Stomach (tissue), 9 donors: ENCODE measurements around the gene NCF4. TPM values are rescaled to one million over a fixed set of nuclear protein-coding genes. Genes with fewer than 3 reads are reported as not detected.

Experiments used
- DNase-seq, 2 donors: peaks; one replicate each; pipeline versions ENCODE4 v3.0.0 to v3.0.0-alpha.2; 2013 to 2019
- H3K27ac ChIP-seq, 5 donors: fragments of 200-600 bp in 4 of 5; sonication (generic) in 4 of 5; one replicate each; pipeline ENCODE4 v1.5.1; 2013 to 2019; ENCODE audit warnings: mild to moderate bottlenecking in 1 of 5, moderate library complexity in 1 of 5
- H3K27me3 ChIP-seq, 3 donors: fragments of 200-600 bp; sonication (generic); one replicate each; pipeline ENCODE4 v1.5.1; 2017 to 2019; ENCODE audit warnings: mixed run types in 1 of 3
- H3K36me3 ChIP-seq, 4 donors: fragments of 200-600 bp; sonication (generic); 1 replicate in 3 of 4; 2 replicates in 1 of 4; pipeline ENCODE4 v1.5.1; 2016 to 2019
- H3K4me1 ChIP-seq, 4 donors: fragments of 200-600 bp; sonication (generic); one replicate each; pipeline ENCODE4 v1.5.1; 2016 to 2019
- H3K4me3 ChIP-seq, 4 donors: fragments of 200-600 bp; sonication (generic) in 3 of 4; one replicate each; pipeline ENCODE4 v1.5.1; 2016 to 2019; ENCODE audit warnings: mild to moderate bottlenecking in 1 of 4
- H3K9me3 ChIP-seq, 4 donors: fragments of 200-600 bp; sonication (generic); one replicate each; pipeline ENCODE4 v1.5.1; 2016 to 2019
- EP300 ChIP-seq: sonication (generic); formaldehyde crosslinking; IDR thresholded peaks from one replicate; pipeline ENCODE4 v1.6.1; 2017; ENCODE audit warnings: antibody characterized with exemption
- POLR2A ChIP-seq, 4 donors: fragments of 450-650 bp; IDR thresholded peaks; one replicate each; pipeline ENCODE4 v1.6.1; 2016; ENCODE audit warnings: antibody characterized with exemption in 4 of 4, control low read depth in 2 of 4, mild to moderate bottlenecking in 1 of 4, moderate library complexity in 1 of 4
- POLR2AphosphoS5 ChIP-seq, 3 donors: sonication (generic); formaldehyde crosslinking; IDR thresholded peaks; one replicate each; pipeline ENCODE4 v1.6.1; 2016; ENCODE audit warnings: antibody characterized with exemption in 3 of 3
- WGBS, 5 donors: extraction: QIAGEN DNeasy Blood & Tissue Kit in 3 of 5; methylation state at CpG; one replicate each; pipeline versions ENCODE4 v1.1.5 to v1.1.7; 2013 to 2018; 5-methylcytosine and 5-hydroxymethylcytosine counted together
- intact Hi-C: fragments of 100-400 bp; cut with DNase I; formaldehyde crosslinking; loops from one replicate; pipeline ENCODE4 v1.15.1; 2023; ENCODE audit warnings: low total_unique reads
- polyA plus RNA-seq, 3 donors: library from polyadenylated mRNA; stranded (reverse); fragments of 200-250 nt; gene quantifications; one replicate each; pipeline ENCODE4 v1.2.3, GENCODE V29; 2013
- total RNA-seq, 5 donors: library from RNA; depleted of rRNA; stranded (reverse); fragments of >200 nt; gene quantifications; one replicate each; pipeline versions ENCODE4 v1.1.0 to v1.2.3, GENCODE V29; 2014 to 2016
- TF ChIP-seq, protein P1 (sequence below), 7 experiments: fragments of 450-650 bp in 4 of 7; fragments of 200-600 bp in 3 of 7; sonication (generic) in 3 of 7; IDR thresholded peaks; one replicate each; pipeline ENCODE4 v1.5.1; 2016 to 2019; ENCODE audit warnings: antibody characterized with exemption in 7 of 7, control low read depth in 2 of 7, mild to moderate bottlenecking in 1 of 7
- donor health status: healthy with polysubstance abuse.
- donor health status: Bipolar disorder and iron deficiency.
- donor health status: healthy.

The NCF4 gene
- total and polyA plus RNA-seq, 8 donors = 5.0 to 32.1 (median 7.3) TPM; not detected in 1

- H3K4me1 ChIP-seq = peaks cover 0 to 14% (median 3%) of the 10 kb centered on the region in 4 donors
- TF ChIP-seq EP300 (no peak), POLR2A (IDR thresholded peaks at IDR 0.05) (no peak), POLR2AphosphoS5 (IDR thresholded peaks at IDR 0.05) (no peak)
- TF ChIP-seq, protein P1, sequence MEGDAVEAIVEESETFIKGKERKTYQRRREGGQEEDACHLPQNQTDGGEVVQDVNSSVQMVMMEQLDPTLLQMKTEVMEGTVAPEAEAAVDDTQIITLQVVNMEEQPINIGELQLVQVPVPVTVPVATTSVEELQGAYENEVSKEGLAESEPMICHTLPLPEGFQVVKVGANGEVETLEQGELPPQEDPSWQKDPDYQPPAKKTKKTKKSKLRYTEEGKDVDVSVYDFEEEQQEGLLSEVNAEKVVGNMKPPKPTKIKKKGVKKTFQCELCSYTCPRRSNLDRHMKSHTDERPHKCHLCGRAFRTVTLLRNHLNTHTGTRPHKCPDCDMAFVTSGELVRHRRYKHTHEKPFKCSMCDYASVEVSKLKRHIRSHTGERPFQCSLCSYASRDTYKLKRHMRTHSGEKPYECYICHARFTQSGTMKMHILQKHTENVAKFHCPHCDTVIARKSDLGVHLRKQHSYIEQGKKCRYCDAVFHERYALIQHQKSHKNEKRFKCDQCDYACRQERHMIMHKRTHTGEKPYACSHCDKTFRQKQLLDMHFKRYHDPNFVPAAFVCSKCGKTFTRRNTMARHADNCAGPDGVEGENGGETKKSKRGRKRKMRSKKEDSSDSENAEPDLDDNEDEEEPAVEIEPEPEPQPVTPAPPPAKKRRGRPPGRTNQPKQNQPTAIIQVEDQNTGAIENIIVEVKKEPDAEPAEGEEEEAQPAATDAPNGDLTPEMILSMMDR (IDR thresholded peaks at IDR 0.05) = no peak
- peaks cover 0 to 3% (median under 1%) of the 10 kb centered on the region in 4 donors for H3K36me3 ChIP-seq
- H3K9me3 ChIP-seq = no peaks in the 10 kb centered on the region
- WGBS, 5 donors = 17 to 30% (median 29%) methylated on average over 13 of the region's 13 CpGs
- DNase-seq = peak in 1 of 2 donors; percentile 45
- intact Hi-C loops = no loop called here
- peaks cover 0 to 41% (median 4%) of the 10 kb centered on the region in 3 donors for H3K27me3 ChIP-seq
- H3K27ac ChIP-seq = no peak overlapping the region
- no peak overlapping the region for H3K4me3 ChIP-seq
Observed at GRCh38 chr22:36865346-36865745, 4.5 kb downstream of the NCF4 start.

DNA sequence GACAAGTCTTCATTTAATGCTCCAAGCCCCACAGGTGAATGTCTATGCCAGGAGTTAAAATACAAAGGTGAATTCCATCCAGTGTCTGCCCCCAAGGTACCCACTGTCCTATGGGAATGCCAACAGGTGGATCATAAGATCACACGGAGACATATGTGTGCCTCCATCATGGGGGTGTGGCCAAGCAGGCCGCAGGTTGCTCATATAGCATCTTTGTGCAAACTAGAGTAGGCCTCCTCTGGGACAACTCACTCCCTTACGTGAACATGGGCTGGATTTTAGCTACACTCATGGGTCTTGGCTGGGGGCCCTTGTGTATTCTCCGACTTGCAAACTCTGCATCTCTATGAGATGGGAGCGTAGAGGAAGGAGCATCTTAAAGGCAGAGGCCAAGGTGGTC lies 6.9 kb downstream of the NCF4 start:
- H3K27me3 ChIP-seq = peaks cover 0 to 59% (median 4%) of the 10 kb centered on the region in 3 donors
- no peak overlapping the region for H3K27ac ChIP-seq
- H3K4me3 ChIP-seq = no peak overlapping the region
- peaks cover 0 to 12% (median 2%) of the 10 kb centered on the region in 4 donors for H3K4me1 ChIP-seq
- intact Hi-C loops = no loop called here
- TF ChIP-seq EP300 (no peak), POLR2A (IDR thresholded peaks at IDR 0.05) (no peak), POLR2AphosphoS5 (IDR thresholded peaks at IDR 0.05) (no peak)
- TF ChIP-seq, protein P1 (IDR thresholded peaks at IDR 0.05) = no peak
- DNase-seq = no peak
- WGBS, 5 donors = 82 to 89% (median 86%) methylated on average over 5 of the region's 5 CpGs
- H3K36me3 ChIP-seq = peaks cover 0 to 19% (median 1%) of the 10 kb centered on the region in 4 donors
- no peaks in the 10 kb centered on the region for H3K9me3 ChIP-seq

- Histone ChIP-seq H3K36me3 (peaks cover 0 to 19% (median 1%) of the 10 kb centered on the region in 4 donors), H3K9me3 (no peaks in the 10 kb centered on the region), H3K4me3 (no peak overlapping the region), H3K27me3 (peaks cover 0 to 59% (median 4%) of the 10 kb centered on the region in 3 donors), H3K27ac (no peak overlapping the region), H3K4me1 (peaks cover 0 to 13% (median 5%) of the 10 kb centered on the region in 4 donors)
- intact Hi-C loops = no loop called here
- no peak for DNase-seq
- 62 to 67% (median 65%) methylated on average over 5 of the region's 5 CpGs for WGBS, 5 donors
- TF ChIP-seq EP300 = no peak
Observed at GRCh38 chr22:36868546-36869181, 7.9 kb downstream of the NCF4 start.

DNA sequence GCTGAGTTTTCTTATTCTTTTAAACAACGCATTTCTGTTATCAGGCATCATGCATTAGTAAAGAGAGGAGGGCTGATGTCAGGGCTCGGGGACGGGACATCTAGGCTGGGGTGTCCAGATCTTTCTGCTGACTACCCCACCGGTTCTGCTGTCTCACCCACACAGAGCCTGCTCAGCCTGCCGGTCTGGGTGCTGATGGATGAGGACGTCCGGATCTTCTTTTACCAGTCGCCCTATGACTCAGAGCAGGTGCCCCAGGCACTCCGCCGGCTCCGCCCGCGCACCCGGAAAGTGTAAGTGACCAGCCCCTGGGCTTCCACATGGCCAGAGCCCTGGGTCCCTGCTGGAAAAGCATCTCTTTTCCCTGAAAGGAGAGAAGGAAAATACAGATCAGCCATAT lies 9.4 kb downstream of the NCF4 start:
- H3K4me1 ChIP-seq = peaks cover 0 to 19% (median 13%) of the 10 kb centered on the region in 4 donors
- H3K27me3 ChIP-seq = peaks cover 0 to 59% (median 4%) of the 10 kb centered on the region in 3 donors
- 72 to 86% (median 81%) methylated on average over 10 to 14 of the region's 14 CpGs for WGBS, 5 donors
- no peaks in the 10 kb centered on the region for H3K9me3 ChIP-seq
- no peak overlapping the region for H3K27ac ChIP-seq
- TF ChIP-seq POLR2A (IDR thresholded peaks at IDR 0.05) (no peak), EP300 (no peak), POLR2AphosphoS5 (IDR thresholded peaks at IDR 0.05) (no peak)
- TF ChIP-seq, protein P1 (IDR thresholded peaks at IDR 0.05) = no peak
- intact Hi-C loops = no loop called here
- DNase-seq = no peak
- H3K4me3 ChIP-seq = no peak overlapping the region
- H3K36me3 ChIP-seq = peaks cover 0 to 19% (median 1%) of the 10 kb centered on the region in 4 donors

DNA sequence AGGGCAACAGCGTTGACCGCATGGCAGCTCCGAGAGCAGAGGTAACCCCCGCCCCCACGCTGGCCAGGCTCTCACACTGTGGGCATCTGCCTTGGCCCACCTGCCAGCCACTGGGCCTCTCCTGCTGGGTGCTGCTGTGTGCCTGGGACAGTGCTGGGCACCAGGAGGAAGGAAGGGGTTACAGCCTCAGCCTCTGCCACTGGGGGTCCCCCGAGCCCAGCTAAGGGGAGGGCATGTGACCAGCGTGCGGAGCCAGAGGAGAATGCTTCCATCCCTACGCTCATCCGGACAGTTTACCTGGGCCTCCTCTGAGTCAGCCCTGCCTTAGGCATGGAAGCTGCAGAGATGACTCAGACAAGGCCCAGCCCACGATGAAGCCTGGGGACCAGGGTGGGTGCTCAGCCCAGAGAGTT lies 10.9 kb downstream of the NCF4 start:
- Histone ChIP-seq H3K9me3 (no peaks in the 10 kb centered on the region), H3K4me1 (peaks cover 0 to 19% (median 13%) of the 10 kb centered on the region in 4 donors), H3K27me3 (peaks cover 0 to 51% (median 4%) of the 10 kb centered on the region in 3 donors), H3K4me3 (no peak overlapping the region), H3K36me3 (peaks cover 0 to 28% (median 3%) of the 10 kb centered on the region in 4 donors), H3K27ac (no peak overlapping the region)
- intact Hi-C loops = no loop called here
- no peak for DNase-seq
- WGBS, 5 donors = 65 to 87% (median 71%) methylated on average over 3 to 11 of the region's 11 CpGs
- TF ChIP-seq, protein P1 (IDR thresholded peaks at IDR 0.05) = no peak
- no peak for TF ChIP-seq EP300
- TF ChIP-seq POLR2AphosphoS5 (IDR thresholded peaks at IDR 0.05) = no peak
- no peak for TF ChIP-seq POLR2A (IDR thresholded peaks at IDR 0.05)
